HepG2 (cell line): Measurements from ENCODE around the gene PC. TPM values are rescaled to one million over a fixed set of nuclear protein-coding genes. Genes with fewer than 3 reads are reported as not detected.

Source experiments
- ATF7 ChIP-seq, 2 experiments: fragments of 450-650 bp in 1 of 2; sonication (generic) in 1 of 2; formaldehyde crosslinking in 1 of 2; IDR thresholded peaks; 2 replicates each; pipeline versions ENCODE4 v1.4.0 to v1.6.1; 2016 to 2020; ENCODE audit warnings: antibody characterized with exemption in 1 of 2, mild to moderate bottlenecking in 1 of 2, missing genetic modification reagents in 1 of 2
- BRF2 ChIP-seq: sonication (generic); formaldehyde crosslinking; IDR thresholded peaks from 2 replicates; pipeline ENCODE4 v1.8.1; 2022; ENCODE audit warnings: mild to moderate bottlenecking, missing genetic modification reagents
- CBX2 ChIP-seq, 2 experiments: fragments of 200-600 bp in 1 of 2; sonication (generic); formaldehyde crosslinking in 1 of 2; IDR thresholded peaks; 2 replicates each; pipeline versions ENCODE4 v1.7.0 to v1.8.1; 2018 to 2022; ENCODE audit warnings: low read depth in 2 of 2, low read length in 1 of 2, mild to moderate bottlenecking in 1 of 2, missing genetic modification reagents in 1 of 2
- CERS6 ChIP-seq: sonication (generic); formaldehyde crosslinking; IDR thresholded peaks from 2 replicates; pipeline ENCODE4 v1.5.0; 2020; ENCODE audit warnings: missing genetic modification reagents
- EEA1 ChIP-seq: sonication (generic); formaldehyde crosslinking; IDR thresholded peaks from 2 replicates; pipeline ENCODE4 v1.5.1; 2020; ENCODE audit warnings: mild to moderate bottlenecking, missing genetic modification reagents, borderline replicate concordance
- FOXA1 ChIP-seq, 2 experiments: fragments of 450-650 bp in 1 of 2; sonication (generic) in 1 of 2; formaldehyde crosslinking in 1 of 2; IDR thresholded peaks; 2 replicates each; pipeline versions ENCODE4 v1.4.0 to v1.6.1; 2016 to 2020; ENCODE audit warnings: missing genetic modification reagents in 1 of 2
- HMG20B ChIP-seq: conservative IDR thresholded peaks from 2 replicates; pipeline ENCODE4 v1.6.1; 2016; ENCODE audit warnings: missing genetic modification reagents, missing compliant biosample characterization
- HNF4G ChIP-seq, 2 experiments: sonication (generic) in 1 of 2; formaldehyde crosslinking in 1 of 2; IDR thresholded peaks; 2 replicates each; pipeline versions ENCODE4 v1.4.0 to v1.6.1; 2011 to 2020; ENCODE audit warnings: borderline replicate concordance in 2 of 2, low read depth in 2 of 2, mild to moderate bottlenecking in 2 of 2, low read length in 1 of 2, missing genetic modification reagents in 1 of 2, moderate library complexity in 1 of 2
- MTF1 ChIP-seq: sonication (generic); formaldehyde crosslinking; IDR thresholded peaks from 2 replicates; pipeline ENCODE4 v1.5.0; 2020; ENCODE audit warnings: missing genetic modification reagents
- NFYC ChIP-seq: IDR thresholded peaks from 2 replicates; pipeline ENCODE4 v1.6.1; 2016; ENCODE audit warnings: missing genetic modification reagents, missing compliant biosample characterization
- ONECUT2 ChIP-seq: sonication (generic); formaldehyde crosslinking; IDR thresholded peaks from 2 replicates; pipeline ENCODE4 v1.4.0; 2020; ENCODE audit warnings: missing genetic modification reagents
- PCBP1 ChIP-seq: fragments of 200-400 bp; formaldehyde crosslinking; IDR thresholded peaks from 2 replicates; pipeline ENCODE4 v1.6.1; 2017; ENCODE audit warnings: mild to moderate bottlenecking, low read depth, low read length, borderline replicate concordance
- PHF5A ChIP-seq: IDR thresholded peaks from one replicate; pipeline ENCODE4 v1.6.1; 2018; ENCODE audit warnings: low read depth, missing genetic modification reagents; ENCODE audit not compliant: unreplicated experiment
- SKI ChIP-seq: fragments of 450-650 bp; IDR thresholded peaks from one replicate; pipeline ENCODE4 v1.6.1; 2018; ENCODE audit warnings: mild to moderate bottlenecking; ENCODE audit not compliant: partially characterized antibody
- ZNF484 ChIP-seq: sonication (generic); formaldehyde crosslinking; IDR thresholded peaks from 2 replicates; pipeline ENCODE4 v1.5.1; 2020; ENCODE audit warnings: mild to moderate bottlenecking, low read depth, missing genetic modification reagents, borderline replicate concordance
- ZNF629 ChIP-seq: sonication (generic); formaldehyde crosslinking; conservative IDR thresholded peaks from 2 replicates; pipeline ENCODE4 v1.5.0; 2020; ENCODE audit warnings: missing genetic modification reagents
- polyA plus RNA-seq, 8 experiments: library from polyadenylated mRNA; depleted of rRNA in 3 of 8; stranded (reverse) in 7 of 8; unstranded in 1 of 8; fragments of >200 nt; fragmentation: Illumina TruSeq in 4 of 8; extraction: Trizol in 4 of 8; gene quantifications; 2 replicates each; pipeline versions ENCODE4 v1.2.1 to v1.2.3, GENCODE V29; 2011 to 2016; ENCODE audit warnings: low read depth in 4 of 8, missing spikeins in 1 of 8, mixed read lengths in 1 of 8; ENCODE audit not compliant: insufficient read depth in 1 of 8
- total RNA-seq, 5 experiments: library from RNA; depleted of rRNA; stranded (reverse); fragments of >200 nt; fragmentation: Illumina TruSeq; extraction: Trizol; gene quantifications; 2 replicates each; pipeline ENCODE4 v1.2.3, GENCODE V29; 2016; ENCODE audit warnings: low read depth in 1 of 5
- TF ChIP-seq, protein P1 (sequence below): sonication (generic); formaldehyde crosslinking; IDR thresholded peaks from 2 replicates; pipeline ENCODE4 v1.4.0; 2020; ENCODE audit warnings: missing genetic modification reagents, mild to moderate bottlenecking, borderline replicate concordance
- TF ChIP-seq, protein P2 (sequence below): sonication (generic); formaldehyde crosslinking; IDR thresholded peaks from 2 replicates; pipeline ENCODE4 v1.4.0; 2020; ENCODE audit warnings: missing genetic modification reagents
- TF ChIP-seq, protein P3 (sequence below): sonication (generic); formaldehyde crosslinking; conservative IDR thresholded peaks from 2 replicates; pipeline ENCODE4 v1.8.0; 2022; ENCODE audit warnings: missing genetic modification reagents

Gene PC
- total and polyA plus RNA-seq, 2 of the 13 experiments (the other 11 are each of a cell fraction or from before 2014, with no cell fraction given), result 29.0 to 39.0 TPM

- TF ChIP-seq BRF2 (no peak), CERS6 (CRISPR knock-in tag) (no peak), ZNF484 (no peak), SKI (peak; percentile 93), ATF7 (IDR thresholded peaks at IDR 0.05) (no peak), ATF7 (CRISPR knock-in tag; IDR thresholded peaks at IDR 0.05) (no peak), PHF5A (no peak), HMG20B (CRISPR knock-in tag) (peak; percentile 72; the same call in 1 of the 2 replicates), ONECUT2 (CRISPR knock-in tag) (no peak), EEA1 (no peak), HNF4G (IDR thresholded peaks at IDR 0.05; ENCODE audit: borderline replicate concordance, low read depth, low read length) (peak; percentile 44; the same call in 1 of the 2 replicates), HNF4G (CRISPR knock-in tag; IDR thresholded peaks at IDR 0.05; ENCODE audit: borderline replicate concordance, low read depth) (no peak), MTF1 (CRISPR knock-in tag) (no peak), PCBP1 (no peak), ZNF629 (CRISPR knock-in tag) (no peak), FOXA1 (IDR thresholded peaks at IDR 0.05) (no peak), FOXA1 (CRISPR knock-in tag; IDR thresholded peaks at IDR 0.05) (peak; percentile 73), CBX2 (IDR thresholded peaks at IDR 0.05; ENCODE audit: low read depth, low read length) (no peak), CBX2 (CRISPR knock-in tag; IDR thresholded peaks at IDR 0.05; ENCODE audit: low read depth) (no peak), NFYC (CRISPR knock-in tag) (peak; percentile 24; the same call in 1 of the 2 replicates)
- TF ChIP-seq, protein P1, sequence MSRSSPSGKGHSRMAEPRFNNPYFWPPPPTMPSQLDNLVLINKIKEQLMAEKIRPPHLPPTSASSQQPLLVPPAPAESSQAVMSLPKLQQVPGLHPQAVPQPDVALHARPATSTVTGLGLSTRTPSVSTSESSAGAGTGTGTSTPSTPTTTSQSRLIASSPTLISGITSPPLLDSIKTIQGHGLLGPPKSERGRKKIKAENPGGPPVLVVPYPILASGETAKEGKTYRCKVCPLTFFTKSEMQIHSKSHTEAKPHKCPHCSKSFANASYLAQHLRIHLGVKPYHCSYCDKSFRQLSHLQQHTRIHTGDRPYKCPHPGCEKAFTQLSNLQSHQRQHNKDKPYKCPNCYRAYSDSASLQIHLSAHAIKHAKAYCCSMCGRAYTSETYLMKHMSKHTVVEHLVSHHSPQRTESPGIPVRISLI (CRISPR knock-in tag), result no peak
- TF ChIP-seq, protein P2, sequence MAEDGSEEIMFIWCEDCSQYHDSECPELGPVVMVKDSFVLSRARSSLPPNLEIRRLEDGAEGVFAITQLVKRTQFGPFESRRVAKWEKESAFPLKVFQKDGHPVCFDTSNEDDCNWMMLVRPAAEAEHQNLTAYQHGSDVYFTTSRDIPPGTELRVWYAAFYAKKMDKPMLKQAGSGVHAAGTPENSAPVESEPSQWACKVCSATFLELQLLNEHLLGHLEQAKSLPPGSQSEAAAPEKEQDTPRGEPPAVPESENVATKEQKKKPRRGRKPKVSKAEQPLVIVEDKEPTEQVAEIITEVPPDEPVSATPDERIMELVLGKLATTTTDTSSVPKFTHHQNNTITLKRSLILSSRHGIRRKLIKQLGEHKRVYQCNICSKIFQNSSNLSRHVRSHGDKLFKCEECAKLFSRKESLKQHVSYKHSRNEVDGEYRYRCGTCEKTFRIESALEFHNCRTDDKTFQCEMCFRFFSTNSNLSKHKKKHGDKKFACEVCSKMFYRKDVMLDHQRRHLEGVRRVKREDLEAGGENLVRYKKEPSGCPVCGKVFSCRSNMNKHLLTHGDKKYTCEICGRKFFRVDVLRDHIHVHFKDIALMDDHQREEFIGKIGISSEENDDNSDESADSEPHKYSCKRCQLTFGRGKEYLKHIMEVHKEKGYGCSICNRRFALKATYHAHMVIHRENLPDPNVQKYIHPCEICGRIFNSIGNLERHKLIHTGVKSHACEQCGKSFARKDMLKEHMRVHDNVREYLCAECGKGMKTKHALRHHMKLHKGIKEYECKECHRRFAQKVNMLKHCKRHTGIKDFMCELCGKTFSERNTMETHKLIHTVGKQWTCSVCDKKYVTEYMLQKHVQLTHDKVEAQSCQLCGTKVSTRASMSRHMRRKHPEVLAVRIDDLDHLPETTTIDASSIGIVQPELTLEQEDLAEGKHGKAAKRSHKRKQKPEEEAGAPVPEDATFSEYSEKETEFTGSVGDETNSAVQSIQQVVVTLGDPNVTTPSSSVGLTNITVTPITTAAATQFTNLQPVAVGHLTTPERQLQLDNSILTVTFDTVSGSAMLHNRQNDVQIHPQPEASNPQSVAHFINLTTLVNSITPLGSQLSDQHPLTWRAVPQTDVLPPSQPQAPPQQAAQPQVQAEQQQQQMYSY (CRISPR knock-in tag), result peak; percentile 90
- TF ChIP-seq, protein P3, sequence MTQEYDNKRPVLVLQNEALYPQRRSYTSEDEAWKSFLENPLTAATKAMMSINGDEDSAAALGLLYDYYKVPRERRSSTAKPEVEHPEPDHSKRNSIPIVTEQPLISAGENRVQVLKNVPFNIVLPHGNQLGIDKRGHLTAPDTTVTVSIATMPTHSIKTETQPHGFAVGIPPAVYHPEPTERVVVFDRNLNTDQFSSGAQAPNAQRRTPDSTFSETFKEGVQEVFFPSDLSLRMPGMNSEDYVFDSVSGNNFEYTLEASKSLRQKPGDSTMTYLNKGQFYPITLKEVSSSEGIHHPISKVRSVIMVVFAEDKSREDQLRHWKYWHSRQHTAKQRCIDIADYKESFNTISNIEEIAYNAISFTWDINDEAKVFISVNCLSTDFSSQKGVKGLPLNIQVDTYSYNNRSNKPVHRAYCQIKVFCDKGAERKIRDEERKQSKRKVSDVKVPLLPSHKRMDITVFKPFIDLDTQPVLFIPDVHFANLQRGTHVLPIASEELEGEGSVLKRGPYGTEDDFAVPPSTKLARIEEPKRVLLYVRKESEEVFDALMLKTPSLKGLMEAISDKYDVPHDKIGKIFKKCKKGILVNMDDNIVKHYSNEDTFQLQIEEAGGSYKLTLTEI (CRISPR knock-in tag), result no peak
Measured at GRCh38 chr11:66996609-66997273, 38.6 kb upstream of the PC start (continued).
